ENCODE measurements around the gene CSMD2.

- TF ChIP-seq, protein P1, sequence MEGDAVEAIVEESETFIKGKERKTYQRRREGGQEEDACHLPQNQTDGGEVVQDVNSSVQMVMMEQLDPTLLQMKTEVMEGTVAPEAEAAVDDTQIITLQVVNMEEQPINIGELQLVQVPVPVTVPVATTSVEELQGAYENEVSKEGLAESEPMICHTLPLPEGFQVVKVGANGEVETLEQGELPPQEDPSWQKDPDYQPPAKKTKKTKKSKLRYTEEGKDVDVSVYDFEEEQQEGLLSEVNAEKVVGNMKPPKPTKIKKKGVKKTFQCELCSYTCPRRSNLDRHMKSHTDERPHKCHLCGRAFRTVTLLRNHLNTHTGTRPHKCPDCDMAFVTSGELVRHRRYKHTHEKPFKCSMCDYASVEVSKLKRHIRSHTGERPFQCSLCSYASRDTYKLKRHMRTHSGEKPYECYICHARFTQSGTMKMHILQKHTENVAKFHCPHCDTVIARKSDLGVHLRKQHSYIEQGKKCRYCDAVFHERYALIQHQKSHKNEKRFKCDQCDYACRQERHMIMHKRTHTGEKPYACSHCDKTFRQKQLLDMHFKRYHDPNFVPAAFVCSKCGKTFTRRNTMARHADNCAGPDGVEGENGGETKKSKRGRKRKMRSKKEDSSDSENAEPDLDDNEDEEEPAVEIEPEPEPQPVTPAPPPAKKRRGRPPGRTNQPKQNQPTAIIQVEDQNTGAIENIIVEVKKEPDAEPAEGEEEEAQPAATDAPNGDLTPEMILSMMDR (IDR thresholded peaks at IDR 0.05; ENCODE audit: insufficient read depth, low read length, poor library complexity, severe bottlenecking) = no peak
- no peak for TF ChIP-seq EZH2phosphoT487 (conservative IDR thresholded peaks at IDR 0.05; ENCODE audit: low read length)
Observed at GRCh38 chr1:33819290-33819912, 345.6 kb downstream of the CSMD2 start.
